GM19043 (cell line): ENCODE data around the gene AGO1.
"Not testable (repeated sequence)": the region's sequence is repeated elsewhere in the genome, so short reads cannot be mapped to it uniquely, and the experiment has no call there.

Source experiments
- ATAC-seq: cut with Tn5 transposase; IDR thresholded peaks from one replicate; pipeline ENCODE4 v1.9.1; 2021; ENCODE audit warnings: low read depth; ENCODE audit not compliant: unreplicated experiment

Gene AGO1

GRCh38 chr1:35964277-35964676 lies 81.3 kb downstream of the AGO1 start:
- ATAC-seq: not testable (repeated sequence)

GRCh38 chr1:35968396-35968795 lies 85.4 kb downstream of the AGO1 start:
- no peak for ATAC-seq

- ATAC-seq: no peak
Measured at GRCh38 chr1:35971601-35972000, 88.6 kb downstream of the AGO1 start.

GRCh38 chr1:35972631-35973030 lies 89.6 kb downstream of the AGO1 start:
- ATAC-seq: not testable (repeated sequence)

- ATAC-seq: no peak
Measured at GRCh38 chr1:35980090-35980489, 97.1 kb downstream of the AGO1 start.
